HG02870 (cell line): ENCODE results near the gene FMN1.

Experiments
- ATAC-seq: cut with Tn5 transposase; IDR thresholded peaks from one replicate; pipeline ENCODE4 v1.9.1; 2021; ENCODE audit warnings: mild to moderate bottlenecking, moderate library complexity; ENCODE audit not compliant: unreplicated experiment

The FMN1 gene

DNA sequence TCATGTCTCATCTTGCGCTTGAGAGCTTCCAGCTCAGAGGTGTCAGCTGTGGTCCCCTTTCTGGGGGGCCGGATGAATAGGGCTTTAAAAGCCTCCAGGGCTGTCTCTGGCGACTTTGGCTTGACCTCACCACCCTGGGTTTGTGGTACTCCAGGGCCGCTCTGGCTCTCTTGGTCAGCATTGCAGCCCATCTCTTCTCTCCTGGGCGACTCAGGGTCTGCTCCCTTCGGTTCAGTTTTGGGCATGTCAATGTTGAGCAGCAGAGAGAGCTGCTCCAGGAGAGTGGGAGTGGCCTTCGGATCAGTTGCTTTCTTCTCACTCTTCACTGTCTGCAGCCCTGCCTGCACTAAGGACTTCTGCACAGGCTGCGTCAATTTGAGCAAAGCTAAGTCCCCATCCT is 127.9 kb downstream of the FMN1 start:
- ATAC-seq = no peak

DNA sequence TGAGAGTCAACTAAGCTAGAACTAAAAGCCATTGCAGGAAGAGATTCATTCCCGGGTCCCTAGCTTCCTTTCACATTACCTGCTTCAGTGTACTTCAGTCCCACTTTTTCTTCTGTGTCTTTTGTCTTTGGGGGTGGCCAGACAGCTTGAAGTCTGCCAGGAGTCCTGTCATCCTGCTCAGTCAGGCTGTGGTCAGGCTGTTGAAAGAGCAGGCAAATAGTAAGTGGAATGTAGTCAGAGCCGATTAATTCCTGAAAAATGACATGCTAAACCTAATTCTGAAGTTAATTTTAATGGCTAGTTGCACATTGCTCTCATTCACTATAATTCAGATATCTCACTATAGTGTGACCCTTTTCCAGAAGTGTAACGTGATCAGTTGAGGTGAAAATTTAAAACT is 129.6 kb downstream of the FMN1 start:
- ATAC-seq = no peak

DNA sequence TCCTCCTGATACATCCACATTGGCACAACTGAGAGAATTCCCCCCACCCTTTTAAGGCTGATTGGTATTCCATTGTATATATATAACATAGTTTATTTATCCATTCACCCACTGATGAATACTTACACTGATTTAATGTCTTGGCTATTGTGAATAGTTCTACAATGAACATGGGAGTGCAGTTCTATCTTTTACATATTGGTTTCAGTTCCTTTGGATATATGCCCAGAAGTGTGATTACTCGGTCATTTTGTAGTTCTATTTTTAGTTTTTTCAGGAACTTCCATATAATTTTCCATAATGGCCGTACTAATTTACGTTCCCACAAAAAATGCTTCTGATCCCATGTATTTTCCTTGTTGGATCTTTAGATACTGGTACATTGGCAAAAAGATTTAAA is 135.3 kb downstream of the FMN1 start:
- no peak for ATAC-seq

DNA sequence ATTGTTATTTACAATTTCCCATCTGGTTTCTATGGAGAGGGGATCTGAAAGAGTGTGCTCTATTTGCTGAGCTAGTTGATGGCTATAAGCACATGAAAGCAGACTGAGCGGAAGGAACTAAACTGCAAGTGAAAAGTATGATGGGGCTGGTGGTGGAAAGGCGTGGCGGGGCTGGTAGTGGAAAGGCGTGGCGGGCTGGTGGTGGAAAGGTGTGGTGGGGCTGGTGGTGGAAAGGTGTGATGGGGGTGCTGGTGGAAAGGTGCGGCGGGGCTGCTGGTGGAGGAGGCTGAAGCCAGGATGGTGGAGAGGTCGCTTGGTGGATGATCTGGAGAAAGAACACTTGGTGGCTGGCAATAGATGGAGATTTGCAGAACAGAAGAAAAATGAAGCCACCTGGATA is 136.7 kb downstream of the FMN1 start:
- no peak for ATAC-seq

DNA sequence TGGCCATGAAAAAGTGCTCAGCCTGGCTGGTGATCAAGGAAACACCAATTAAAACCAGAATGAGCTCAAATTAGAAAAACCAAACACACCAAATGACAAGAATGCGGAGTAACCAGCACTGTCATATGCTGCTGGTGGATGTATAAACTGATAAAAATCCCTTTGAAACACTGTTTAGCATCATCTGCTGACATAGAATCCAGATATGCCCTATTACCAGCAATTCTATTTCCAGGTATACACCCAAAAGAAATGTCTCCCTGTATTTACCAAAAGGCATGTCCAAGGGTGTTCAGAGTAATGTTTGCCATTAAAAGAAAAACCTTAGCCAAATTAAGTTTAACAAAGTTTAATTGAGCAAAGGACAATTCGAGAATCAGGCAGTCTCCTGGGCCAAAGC is 138.6 kb downstream of the FMN1 start:
- ATAC-seq = no peak

DNA sequence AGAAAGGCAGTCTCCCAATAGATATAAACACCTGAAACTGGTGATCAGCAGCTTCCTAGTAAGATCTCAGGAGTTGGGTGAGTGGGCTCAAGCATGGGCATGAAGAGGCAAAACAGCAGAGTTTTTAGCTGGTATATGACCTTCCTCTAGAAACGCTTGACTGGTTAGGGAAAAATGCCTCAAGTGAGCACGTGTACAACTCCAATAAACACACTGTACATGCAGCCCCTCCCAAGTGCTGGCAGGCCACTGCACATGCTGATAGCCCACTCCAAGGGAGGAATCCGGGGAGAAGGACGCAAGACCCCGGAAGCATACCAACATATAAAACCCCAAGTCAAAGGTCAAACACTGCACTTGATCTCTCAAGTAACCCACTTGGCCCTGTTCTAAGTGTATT is 143.0 kb downstream of the FMN1 start:
- no peak for ATAC-seq

DNA sequence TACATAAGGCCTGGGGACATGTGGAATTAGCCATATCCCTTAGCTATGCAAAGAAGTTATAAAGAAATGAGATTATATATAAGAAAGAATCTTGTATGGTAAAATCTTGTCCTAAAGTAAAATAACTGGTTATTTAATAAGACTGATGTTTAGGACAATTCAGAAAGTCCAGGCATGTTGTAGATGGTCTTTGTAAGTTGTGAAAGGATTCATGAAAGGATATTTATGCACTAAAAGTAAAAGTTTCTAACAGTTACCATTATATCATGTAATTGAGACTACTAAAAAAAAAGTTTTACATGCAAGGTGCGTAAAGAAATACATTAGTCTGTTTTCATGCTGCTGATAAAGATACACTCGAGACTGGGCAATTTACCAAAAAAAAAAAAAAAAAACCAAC is 146.3 kb downstream of the FMN1 start:
- ATAC-seq = no peak

DNA sequence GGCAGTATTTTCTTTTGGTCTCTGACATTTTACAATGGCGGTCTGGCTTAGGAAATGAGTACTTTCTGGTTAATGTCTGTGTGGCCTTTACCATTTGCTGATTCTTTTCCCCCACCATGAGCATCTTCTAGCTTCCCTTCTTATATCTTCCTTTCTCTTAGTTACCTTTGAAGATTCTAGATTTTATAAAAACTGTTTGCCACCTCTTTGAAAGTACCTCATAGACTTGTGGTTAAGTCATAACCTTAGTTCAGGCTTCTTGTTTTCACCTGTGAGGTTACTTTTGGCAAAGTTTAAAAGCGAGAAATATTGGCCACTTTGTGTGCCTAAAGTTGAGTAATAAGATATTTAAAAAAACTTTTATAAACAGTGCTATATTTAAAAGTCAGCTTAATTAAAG is 147.4 kb downstream of the FMN1 start:
- ATAC-seq = no peak

DNA sequence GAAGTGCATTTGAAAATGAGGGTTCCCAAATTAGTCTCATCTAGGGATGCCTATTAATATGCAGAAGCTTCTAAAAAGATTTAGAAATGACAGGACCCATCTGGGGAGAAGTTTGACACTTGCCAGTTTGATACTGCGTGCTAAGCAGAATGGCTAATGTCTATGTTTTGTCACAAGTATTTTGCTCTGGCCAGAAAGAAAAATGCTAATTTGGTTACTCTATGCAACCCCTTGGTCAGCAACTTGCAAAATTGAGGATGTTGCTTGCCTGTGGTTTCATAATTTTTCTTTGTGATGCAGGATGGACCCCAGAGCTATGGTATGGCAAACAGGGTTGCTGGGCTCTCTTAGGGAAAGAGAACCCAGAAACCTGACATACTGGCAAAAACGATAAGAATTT is 148.2 kb downstream of the FMN1 start:
- ATAC-seq = no peak

DNA sequence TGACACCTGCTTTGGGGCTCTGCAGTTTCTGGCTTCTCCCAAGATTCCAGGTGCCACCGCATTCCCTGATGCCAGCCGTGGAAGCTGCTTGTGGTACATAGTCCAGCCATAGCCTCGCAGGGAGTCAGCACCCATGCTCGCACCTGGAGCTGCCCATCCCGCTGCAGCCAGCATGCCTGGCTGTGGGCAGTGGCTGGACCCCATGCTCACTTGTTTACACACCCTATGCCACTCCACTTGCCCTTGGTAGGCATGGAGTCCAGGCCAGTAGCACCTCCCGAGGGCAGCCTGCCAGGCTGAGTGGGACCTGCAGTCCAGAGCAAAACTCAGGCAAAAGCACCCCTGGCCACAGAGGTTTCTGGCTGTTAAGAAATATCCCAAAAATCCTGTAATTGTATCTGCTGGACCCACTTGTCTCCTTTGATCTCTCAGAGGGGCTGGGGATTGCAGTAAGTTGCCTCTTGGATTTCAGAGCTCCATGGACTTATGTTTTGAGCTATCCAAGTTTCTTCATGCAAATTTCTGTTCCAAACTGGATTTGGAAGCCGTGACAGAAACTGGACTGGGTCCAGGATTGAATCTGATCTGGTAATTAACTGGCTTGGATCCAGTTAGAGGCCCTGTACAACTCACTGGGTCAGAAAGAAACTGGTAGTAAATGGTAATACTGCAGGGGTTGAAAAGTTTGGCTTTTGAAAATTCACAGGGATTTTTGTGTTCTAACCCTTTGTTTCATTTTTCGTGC is 149.3 kb downstream of the FMN1 start:
- no peak for ATAC-seq

DNA sequence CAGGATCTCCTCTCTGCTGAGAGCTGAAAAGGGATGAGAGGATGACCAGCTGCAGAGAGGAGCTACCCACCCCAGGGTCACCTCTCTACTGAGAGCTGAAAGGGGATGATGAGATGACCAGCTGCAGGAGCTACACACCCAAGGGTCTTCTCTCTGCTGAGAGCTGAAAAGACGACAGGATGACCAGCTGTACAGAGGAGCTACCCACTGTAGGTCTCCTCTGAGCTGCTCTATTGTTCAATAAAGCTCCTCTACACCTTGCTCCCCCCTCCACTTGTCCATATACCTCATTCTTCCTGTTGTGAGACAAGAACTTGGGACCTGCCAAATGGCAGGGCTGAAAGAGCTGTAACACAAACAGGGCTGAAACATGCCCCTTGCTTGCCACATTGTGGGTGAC is 149.9 kb downstream of the FMN1 start:
- ATAC-seq = no peak

DNA sequence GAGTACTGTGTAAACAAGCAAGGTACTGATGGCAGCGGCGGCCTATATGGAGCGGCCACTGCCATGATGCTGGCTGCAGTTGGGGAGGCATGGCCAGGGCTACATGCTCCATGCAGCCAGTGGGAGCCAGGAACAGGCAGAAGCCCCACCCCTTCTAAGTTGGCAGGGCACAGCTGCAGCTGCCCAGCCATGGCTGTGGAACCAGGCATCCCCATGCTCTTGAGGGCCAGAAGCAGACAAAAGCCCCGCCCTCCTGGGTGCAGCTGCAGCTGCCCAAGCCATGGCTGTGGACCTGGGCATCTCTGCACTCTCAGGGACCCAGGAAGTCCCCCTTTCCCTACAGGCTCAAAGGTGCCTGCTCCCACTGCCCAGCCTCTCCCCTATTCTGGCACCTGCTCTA is 150.9 kb downstream of the FMN1 start:
- ATAC-seq = no peak

DNA sequence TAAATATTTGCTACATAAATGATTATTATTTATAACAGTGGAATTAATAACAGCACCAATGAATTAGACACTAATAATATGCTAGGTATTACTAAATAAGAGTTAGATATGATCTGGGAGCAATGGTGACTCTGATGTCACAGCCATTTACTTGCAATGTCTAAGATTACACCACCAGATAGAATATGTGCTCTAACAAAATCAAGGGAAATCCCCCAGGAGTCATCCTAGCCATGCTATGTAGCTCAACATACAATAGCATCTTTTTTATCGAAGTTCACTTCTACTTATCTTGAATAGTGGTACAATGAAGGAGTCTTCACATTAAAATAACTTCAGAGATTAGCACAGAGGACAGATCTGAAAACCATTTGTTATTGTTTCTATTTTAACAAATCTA is 154.0 kb downstream of the FMN1 start:
- ATAC-seq = no peak

DNA sequence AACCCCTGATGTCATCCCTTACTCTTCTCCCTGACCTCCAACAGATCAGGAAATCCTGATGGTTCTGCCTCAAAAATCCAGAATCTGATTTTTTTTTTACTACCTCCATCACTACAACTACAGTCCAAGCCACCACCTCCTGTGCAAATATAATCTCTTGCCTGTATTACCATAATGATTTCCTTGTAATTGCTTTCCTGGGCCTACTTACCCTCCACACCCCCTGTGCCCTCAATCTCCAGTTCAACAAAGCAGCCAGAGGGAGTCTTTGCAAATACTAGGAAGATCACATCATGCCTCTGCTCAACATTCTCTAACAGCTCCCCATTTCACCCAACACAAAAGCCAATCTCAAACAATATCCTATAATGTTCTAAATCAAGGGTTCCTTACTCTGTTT is 159.9 kb downstream of the FMN1 start:
- ATAC-seq = no peak

DNA sequence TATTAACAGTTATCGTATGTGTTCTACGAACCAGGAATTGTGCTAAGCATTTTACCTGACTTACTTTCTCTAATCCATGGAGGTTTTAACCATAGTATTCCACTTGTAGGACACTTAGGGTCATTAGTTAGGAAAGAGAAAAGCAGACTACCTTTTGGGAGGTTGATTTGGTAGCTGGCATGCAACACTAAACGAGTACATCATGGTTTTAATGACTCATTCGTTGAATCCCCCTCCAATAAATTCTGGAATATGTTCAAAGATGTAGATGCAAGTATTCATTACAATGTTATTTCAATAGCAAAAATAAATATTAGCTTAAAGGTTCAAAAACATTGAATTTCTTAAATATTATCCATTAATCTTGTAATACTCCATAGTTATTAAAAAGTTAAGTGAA is 162.5 kb downstream of the FMN1 start:
- ATAC-seq = no peak

DNA sequence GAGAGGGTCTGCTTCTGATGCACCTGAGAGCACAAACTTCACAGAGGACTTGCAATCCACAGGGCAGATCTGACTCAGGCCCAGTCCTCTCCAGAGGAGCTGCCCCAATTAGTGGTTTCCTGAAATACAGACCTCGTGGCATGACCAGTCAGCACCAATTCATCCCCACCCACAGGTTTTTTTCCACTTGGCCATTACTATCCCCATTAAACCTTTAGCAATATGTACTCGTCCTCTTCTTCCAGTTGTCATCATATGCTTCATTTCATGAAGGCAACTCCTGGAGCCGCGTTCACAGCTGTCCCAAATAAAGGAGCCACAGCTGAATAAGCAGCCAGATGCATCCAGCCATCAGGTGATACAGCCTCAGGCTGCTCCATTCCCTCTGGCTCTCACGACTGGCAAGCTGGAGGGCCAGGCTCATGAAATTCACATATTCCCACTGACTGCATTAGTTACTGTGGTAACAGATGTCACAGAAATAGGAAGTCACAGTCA is 163.1 kb downstream of the FMN1 start:
- ATAC-seq = no peak

DNA sequence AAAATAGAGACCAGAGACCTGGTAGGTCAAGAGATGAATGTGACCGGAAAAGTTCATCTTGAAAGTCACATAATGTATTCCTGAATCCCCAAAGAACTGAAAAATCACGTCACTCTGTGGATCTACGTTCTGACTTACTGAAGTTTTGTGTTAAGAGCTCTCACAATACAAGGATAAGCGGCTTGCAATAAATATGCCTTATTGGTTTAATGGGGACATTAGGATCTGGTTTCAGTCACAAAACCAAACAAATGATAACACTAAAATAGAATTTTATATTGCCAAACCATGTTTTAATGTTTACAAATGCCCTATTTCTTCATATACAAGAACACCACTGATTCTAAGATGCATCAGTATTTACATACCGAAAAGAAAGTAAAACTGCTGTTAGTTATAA is 164.2 kb downstream of the FMN1 start:
- no peak for ATAC-seq

DNA sequence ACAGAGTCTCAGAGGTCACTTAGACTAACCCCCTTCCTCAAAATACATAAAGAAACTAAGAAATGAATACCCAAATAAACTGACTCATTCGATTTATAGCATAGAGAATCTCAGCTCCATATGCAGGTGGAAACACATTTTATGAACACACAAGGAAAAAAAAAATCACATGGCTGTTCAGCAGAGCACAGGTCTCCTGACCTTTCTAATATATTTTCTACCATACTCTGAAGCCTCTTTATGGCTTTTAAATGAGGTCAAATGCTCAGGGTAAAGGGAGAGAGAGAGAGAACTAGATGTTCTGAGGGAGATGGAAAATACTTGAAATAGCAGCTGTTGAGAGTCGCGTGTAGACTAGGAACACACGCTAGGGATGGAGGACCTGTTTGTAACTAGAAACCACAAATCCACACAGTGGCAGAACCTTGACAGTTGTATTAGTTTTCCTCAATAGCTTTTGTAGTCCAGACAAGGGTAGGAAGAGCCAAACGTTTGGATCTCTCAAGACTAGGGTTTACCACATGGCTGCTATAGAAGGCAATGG is 165.3 kb downstream of the FMN1 start:
- ATAC-seq = no peak

DNA sequence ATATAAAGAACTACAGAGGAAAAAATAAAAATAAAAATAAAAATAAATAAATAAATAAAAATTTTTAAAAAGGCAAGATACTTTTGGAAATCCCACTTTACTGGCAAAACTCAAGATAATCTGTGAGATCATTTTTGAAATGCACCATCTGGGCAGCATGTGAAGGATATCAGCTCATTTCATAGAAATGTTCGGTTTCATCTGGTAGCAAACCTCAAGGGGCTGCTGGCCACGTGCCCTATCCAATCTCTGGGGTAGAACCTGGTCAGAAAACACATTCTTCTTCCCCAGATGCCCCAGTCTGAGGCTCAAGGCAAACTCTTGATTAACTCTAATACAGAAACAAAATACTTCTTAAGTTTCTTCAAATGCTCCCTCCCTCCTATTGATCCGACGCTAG is 166.0 kb downstream of the FMN1 start:
- no peak for ATAC-seq

DNA sequence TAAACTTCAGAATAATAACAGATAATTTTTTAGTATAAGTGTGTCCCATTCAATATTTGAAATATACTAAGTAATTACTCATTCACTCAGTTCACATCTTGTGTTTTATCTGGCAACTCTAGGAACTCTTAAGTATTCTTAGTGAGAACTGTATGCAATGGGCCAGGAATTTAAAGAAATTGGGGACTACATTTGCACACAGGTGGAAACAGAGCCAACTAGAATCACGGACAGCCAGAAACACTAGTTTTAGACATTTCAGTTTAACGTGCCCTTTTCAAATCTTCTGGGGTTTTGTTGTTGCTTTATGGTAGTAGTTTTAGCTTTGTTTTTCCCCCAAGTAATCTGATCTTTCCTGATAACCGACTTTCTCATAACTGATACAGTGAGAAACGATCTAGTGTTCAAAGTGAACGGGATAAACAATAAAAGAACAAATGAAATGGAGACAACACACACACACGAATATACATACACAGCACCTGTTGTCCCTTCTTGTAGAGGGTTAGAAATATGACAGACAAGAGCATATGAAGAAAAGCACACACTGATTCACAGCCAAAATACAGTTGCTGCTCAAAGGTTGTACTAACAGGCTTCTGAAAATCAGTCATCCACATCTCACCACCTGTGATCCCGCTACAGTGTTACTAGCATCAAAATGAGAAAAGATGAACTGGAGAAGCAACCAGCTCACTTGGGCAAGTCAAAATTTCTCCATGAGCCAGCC is 167.0 kb downstream of the FMN1 start:
- no peak for ATAC-seq

DNA sequence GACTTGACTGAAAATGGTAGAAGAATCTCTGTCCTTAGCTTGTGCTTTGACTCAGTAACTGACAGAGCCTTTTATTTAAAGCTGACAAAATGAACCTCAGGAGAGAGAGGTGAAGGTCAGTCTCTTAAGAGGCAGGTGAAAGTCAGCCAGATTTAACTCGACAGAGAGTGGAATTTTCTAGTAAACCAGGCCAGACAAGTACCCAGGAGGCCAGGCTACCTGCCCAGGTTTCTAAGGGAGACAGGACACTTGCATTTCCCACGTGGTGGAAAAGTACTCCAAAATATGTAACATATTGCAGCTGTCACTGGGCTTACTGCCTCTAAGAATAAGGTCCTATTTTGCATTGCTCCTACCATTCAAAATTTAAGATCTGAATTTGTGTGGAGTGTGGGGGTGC is 167.9 kb downstream of the FMN1 start:
- no peak for ATAC-seq

DNA sequence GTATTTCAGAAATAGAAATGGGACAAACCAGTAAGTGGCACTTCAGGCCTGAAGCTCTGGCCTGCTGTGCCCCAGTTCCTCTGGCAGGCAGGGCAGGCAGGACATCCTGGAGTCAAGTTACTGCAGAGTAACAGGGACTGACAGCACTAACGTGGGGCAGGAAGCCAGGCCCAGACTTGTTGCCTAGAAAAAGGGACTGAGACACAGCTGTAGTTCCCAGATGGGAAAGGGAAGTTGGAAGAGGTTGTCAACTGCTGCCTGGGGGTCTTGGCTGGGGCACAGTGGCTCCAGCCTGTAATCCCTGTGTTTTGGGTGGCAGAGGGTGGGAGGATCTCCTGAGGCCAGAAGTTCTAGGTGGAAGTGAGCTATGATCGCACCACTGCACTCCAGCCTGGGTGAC is 171.9 kb downstream of the FMN1 start:
- ATAC-seq = no peak
